Measurements from ENCODE around the gene CDH11.

- no peak for TF ChIP-seq CTCF (IDR thresholded peaks at IDR 0.05; ENCODE audit: low read depth, low read length, missing input control)
- TF ChIP-seq TAF1 (conservative IDR thresholded peaks at IDR 0.05), result no peak
- TF ChIP-seq FOXA1 (IDR thresholded peaks at IDR 0.05), result no peak
- TF ChIP-seq YY1 (IDR thresholded peaks at IDR 0.05), result no peak
- TF ChIP-seq, protein P1, sequence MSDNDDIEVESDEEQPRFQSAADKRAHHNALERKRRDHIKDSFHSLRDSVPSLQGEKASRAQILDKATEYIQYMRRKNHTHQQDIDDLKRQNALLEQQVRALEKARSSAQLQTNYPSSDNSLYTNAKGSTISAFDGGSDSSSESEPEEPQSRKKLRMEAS (IDR thresholded peaks at IDR 0.05), result no peak
- no peak for TF ChIP-seq NR2F2 (IDR thresholded peaks at IDR 0.05)
- no peak for TF ChIP-seq SP1 (IDR thresholded peaks at IDR 0.05)
- no peak for TF ChIP-seq GABPA (IDR thresholded peaks at IDR 0.05 in 1 of 2, conservative IDR thresholded peaks at IDR 0.05 in 1 of 2)
- no peak for TF ChIP-seq RAD21 (IDR thresholded peaks at IDR 0.05)
These were observed 132.8 kb downstream of the CDH11 start for GRCh38 chr16:64989050-64989449.

All from liver (tissue), 3 donors.